GM19372 (cell line): Measurements from ENCODE around the gene SLC22A15.
"Not testable (repeated sequence)": the region's sequence is repeated elsewhere in the genome, so short reads cannot be mapped to it uniquely, and the experiment has no call there.

Source experiments
- ATAC-seq: cut with Tn5 transposase; IDR thresholded peaks from one replicate; pipeline ENCODE4 v1.9.1; 2021; ENCODE audit warnings: mild to moderate bottlenecking, low read depth, moderate library complexity; ENCODE audit not compliant: unreplicated experiment

The SLC22A15 gene

GRCh38 chr1:115980998-115981993 lies 5.0 kb downstream of the SLC22A15 start:
- no peak for ATAC-seq

GRCh38 chr1:115982400-115982799 lies 6.1 kb downstream of the SLC22A15 start:
- ATAC-seq, result peak; percentile 81

GRCh38 chr1:115983584-115983983 lies 7.3 kb downstream of the SLC22A15 start:
- no peak for ATAC-seq

GRCh38 chr1:115987623-115988022 lies 11.3 kb downstream of the SLC22A15 start:
- no peak for ATAC-seq

- no peak for ATAC-seq
These were observed 12.6 kb downstream of the SLC22A15 start for GRCh38 chr1:115988953-115989352.

- no peak for ATAC-seq
These were observed 13.4 kb downstream of the SLC22A15 start for GRCh38 chr1:115989699-115990098.

GRCh38 chr1:115991909-115992308 lies 15.6 kb downstream of the SLC22A15 start:
- ATAC-seq, result no peak

- not testable (repeated sequence) for ATAC-seq
These were observed 21.6 kb downstream of the SLC22A15 start for GRCh38 chr1:115997921-115998320.

- ATAC-seq, result no peak
These were observed 25.6 kb downstream of the SLC22A15 start for GRCh38 chr1:116001739-116002487.

GRCh38 chr1:116002781-116003420 lies 26.6 kb downstream of the SLC22A15 start:
- ATAC-seq, result no peak

GRCh38 chr1:116003823-116004222 lies 27.5 kb downstream of the SLC22A15 start:
- no peak for ATAC-seq

- peak; percentile 87 for ATAC-seq
These were observed 30.2 kb downstream of the SLC22A15 start for GRCh38 chr1:116006486-116006964.

GRCh38 chr1:116008656-116009390 lies 32.5 kb downstream of the SLC22A15 start:
- ATAC-seq, result no peak

- no peak for ATAC-seq
These were observed 36.4 kb downstream of the SLC22A15 start for GRCh38 chr1:116012716-116013115.

GRCh38 chr1:116015679-116016078 lies 39.4 kb downstream of the SLC22A15 start:
- no peak for ATAC-seq

- ATAC-seq, result no peak
These were observed 41.7 kb downstream of the SLC22A15 start for GRCh38 chr1:116018007-116018406.

- no peak for ATAC-seq
These were observed 43.4 kb downstream of the SLC22A15 start for GRCh38 chr1:116019653-116020253.

GRCh38 chr1:116020668-116021272 lies 44.5 kb downstream of the SLC22A15 start:
- ATAC-seq, result peak; percentile 79

- no peak for ATAC-seq
These were observed 48.3 kb downstream of the SLC22A15 start for GRCh38 chr1:116024626-116025025.
